ENCODE data around the gene RAD9A. TPM values are rescaled to one million over a fixed set of nuclear protein-coding genes. Genes with fewer than 3 reads are reported as not detected.

Gene RAD9A
- total and polyA plus RNA-seq, 3 experiments from 2014 or later = 9.4 to 38.8 (median 36.8) TPM

- peaks cover 61% of the 10 kb centered on the region for H3K4me1 ChIP-seq (ENCODE audit: insufficient read depth, low read length)
- POLR2A ChIA-PET = interaction anchor here (1.2 to 10.1 kb wide), 21 partner anchors 10 to 198 kb away, joined by 3 to 203 read pairs (median 17); partner anchors contain the start of genes AIP, CARNS1, GPR152 and PITPNM1
- Mint-ChIP-seq H3K27me3 (peaks cover 0 to 1% of the 10 kb centered on the region in 2 donors), H3K36me3 (peaks cover 0 to 41% (median 4%) of the 10 kb centered on the region in 3 donors), H3K4me1 (peaks cover 48 to 82% (median 56%) of the 10 kb centered on the region in 3 donors), H3K27ac (peak overlapping the region; percentile 69 to 97 (median 93)), H3K9me3 (peaks cover 0 to 2% (median 0%) of the 10 kb centered on the region in 5 donors), H3K4me3 (peak overlapping the region; percentile 96 to 99 (median 98))
- peak overlapping the region; percentile 95 for H3K4me3 ChIP-seq (ENCODE audit: low read length)
- H3K36me3 ChIP-seq (ENCODE audit: insufficient read depth, low read length) = peaks cover 16% of the 10 kb centered on the region
- H3K27me3 ChIP-seq (ENCODE audit: insufficient read depth, low read length, poor library complexity, severe bottlenecking) = no peaks in the 10 kb centered on the region
- no peaks in the 10 kb centered on the region for H3K9me3 ChIP-seq (ENCODE audit: low read length)
- CTCF ChIA-PET = interaction anchor here (0.6 to 5.5 kb wide), 24 partner anchors 8 to 149 kb away, joined by 3 to 59 read pairs (median 5); partner anchors contain the start of genes AIP, CLCF1, PITPNM1 and POLD4
- no peak for DNase-seq
- H3K27ac ChIP-seq (ENCODE audit: low read depth, low read length) = peak overlapping the region; percentile 79
Observed at GRCh38 chr11:67437809-67438157, 46.0 kb downstream of the RAD9A start.

- Histone ChIP-seq H3K27ac (ENCODE audit: low read depth, low read length) (peak overlapping the region; percentile 79), H3K9me3 (ENCODE audit: low read length) (no peaks in the 10 kb centered on the region), H3K4me3 (ENCODE audit: low read length) (peak overlapping the region; percentile 95), H3K27me3 (ENCODE audit: insufficient read depth, low read length, poor library complexity, severe bottlenecking) (no peaks in the 10 kb centered on the region), H3K4me1 (ENCODE audit: insufficient read depth, low read length) (peaks cover 56% of the 10 kb centered on the region), H3K36me3 (ENCODE audit: insufficient read depth, low read length) (peaks cover 11% of the 10 kb centered on the region)
- Mint-ChIP-seq H3K9me3 (peaks cover 0 to 2% (median 0%) of the 10 kb centered on the region in 5 donors), H3K27ac (peak overlapping the region; percentile 93 to 99 (median 94)), H3K36me3 (peaks cover 0 to 35% (median 4%) of the 10 kb centered on the region in 3 donors), H3K27me3 (peaks cover 0 to 1% of the 10 kb centered on the region in 2 donors), H3K4me1 (peaks cover 46 to 78% (median 53%) of the 10 kb centered on the region in 3 donors), H3K4me3 (peak overlapping the region; percentile 96 to 99 (median 98))
- peak; percentile 70 to 87 (median 76) for DNase-seq
- ChIA-PET POLR2A (interaction anchor here (0.5 to 10.1 kb wide), 21 partner anchors 10 to 199 kb away, joined by 3 to 203 read pairs (median 17); partner anchors contain the start of genes AIP, CARNS1, GPR152 and POLD4), CTCF (interaction anchor here (0.6 to 5.5 kb wide), 21 partner anchors 10 to 150 kb away, joined by 3 to 59 read pairs (median 5); partner anchors contain the start of genes AIP, CLCF1, PITPNM1 and POLD4)
Observed at GRCh38 chr11:67438158-67438902, 46.5 kb downstream of the RAD9A start.

GRCh38 chr11:67439321-67440228 lies 47.8 kb downstream of the RAD9A start:
- CTCF ChIA-PET = interaction anchor here (0.7 to 5.5 kb wide), 8 partner anchors 8 to 83 kb away, joined by 3 to 59 read pairs (median 8); partner anchors contain the start of genes PITPNM1, PPP1CA, TBC1D10C and TMEM134
- Mint-ChIP-seq H3K27me3 (peaks cover 0 to 1% of the 10 kb centered on the region in 2 donors), H3K4me1 (peaks cover 46 to 77% (median 46%) of the 10 kb centered on the region in 3 donors), H3K9me3 (peaks cover 0 to 2% (median 0%) of the 10 kb centered on the region in 5 donors), H3K27ac (peak overlapping the region; percentile 89 to 99 (median 94)), H3K4me3 (peak overlapping the region; percentile 96 to 99 (median 98)), H3K36me3 (peaks cover 0 to 26% (median 4%) of the 10 kb centered on the region in 3 donors)
- peak in 2 of 5 donors; percentile 32 to 44 for DNase-seq
- Histone ChIP-seq H3K27me3 (ENCODE audit: insufficient read depth, low read length, poor library complexity, severe bottlenecking) (no peaks in the 10 kb centered on the region), H3K4me3 (ENCODE audit: low read length) (peak overlapping the region; percentile 95), H3K4me1 (ENCODE audit: insufficient read depth, low read length) (peaks cover 53% of the 10 kb centered on the region), H3K36me3 (ENCODE audit: insufficient read depth, low read length) (peaks cover 11% of the 10 kb centered on the region), H3K9me3 (ENCODE audit: low read length) (no peaks in the 10 kb centered on the region), H3K27ac (ENCODE audit: low read depth, low read length) (peak overlapping the region; percentile 24)
- POLR2A ChIA-PET = interaction anchor here (0.7 to 10.1 kb wide), 6 partner anchors 12 to 48 kb away, joined by 3 to 203 read pairs (median 15); partner anchors contain the start of genes PPP1CA, RAD9A, RPS6KB2 and TBC1D10C

GRCh38 chr11:67440229-67441097 lies 48.7 kb downstream of the RAD9A start:
- Mint-ChIP-seq H3K27ac (peak overlapping the region; percentile 89 to 99 (median 94)), H3K9me3 (peaks cover 0 to 2% (median 0%) of the 10 kb centered on the region in 5 donors), H3K27me3 (peaks cover 0 to 1% of the 10 kb centered on the region in 2 donors), H3K4me1 (peaks cover 50 to 77% (median 50%) of the 10 kb centered on the region in 3 donors), H3K36me3 (peaks cover 0 to 20% (median under 1%) of the 10 kb centered on the region in 3 donors), H3K4me3 (peak overlapping the region; percentile 79 to 99 (median 98))
- POLR2A ChIA-PET = interaction anchor here (0.7 to 1.0 kb wide), 2 partner anchors 25 to 44 kb away, joined by 3 read pairs; no protein-coding TSS in a partner anchor
- CTCF ChIA-PET = interaction anchor here (0.9 to 5.5 kb wide), 4 partner anchors 28 to 66 kb away, joined by 3 to 59 read pairs (median 3); partner anchors contain the start of genes PPP1CA and TBC1D10C
- peaks cover 53% of the 10 kb centered on the region for H3K4me1 ChIP-seq (ENCODE audit: insufficient read depth, low read length)
- H3K27ac ChIP-seq (ENCODE audit: low read depth, low read length) = no peak overlapping the region
- H3K36me3 ChIP-seq (ENCODE audit: insufficient read depth, low read length) = peaks cover 5% of the 10 kb centered on the region
- DNase-seq = peak in 1 of 5 donors; percentile 39
- no peaks in the 10 kb centered on the region for H3K9me3 ChIP-seq (ENCODE audit: low read length)
- H3K27me3 ChIP-seq (ENCODE audit: insufficient read depth, low read length, poor library complexity, severe bottlenecking) = no peaks in the 10 kb centered on the region
- H3K4me3 ChIP-seq (ENCODE audit: low read length) = no peak overlapping the region

- peaks cover 0 to 1% of the 10 kb centered on the region in 2 donors for H3K27me3 Mint-ChIP-seq
- Histone ChIP-seq H3K4me3 (ENCODE audit: low read length) (no peak overlapping the region), H3K27ac (ENCODE audit: low read depth, low read length) (no peak overlapping the region)
Observed at GRCh38 chr11:67441098-67441563, 49.3 kb downstream of the RAD9A start.

GRCh38 chr11:67441731-67442351 lies 50.1 kb downstream of the RAD9A start:
- peaks cover 0 to 10% (median 0%) of the 10 kb centered on the region in 3 donors for H3K36me3 Mint-ChIP-seq
- ChIA-PET POLR2A (interaction anchor here (1.0 kb wide), 1 partner anchor 23 kb away, joined by 3 read pairs; no protein-coding TSS in a partner anchor), CTCF (interaction anchor here (0.8 to 0.9 kb wide), 3 partner anchors 26 to 51 kb away, joined by 3 to 5 read pairs (median 3); partner anchors contain the start of gene PPP1CA)
- Histone ChIP-seq H3K36me3 (ENCODE audit: insufficient read depth, low read length) (no peaks in the 10 kb centered on the region), H3K9me3 (ENCODE audit: low read length) (no peaks in the 10 kb centered on the region), H3K4me3 (ENCODE audit: low read length) (no peak overlapping the region), H3K27me3 (ENCODE audit: insufficient read depth, low read length, poor library complexity, severe bottlenecking) (no peaks in the 10 kb centered on the region), H3K4me1 (ENCODE audit: insufficient read depth, low read length) (peaks cover 57% of the 10 kb centered on the region), H3K27ac (ENCODE audit: low read depth, low read length) (no peak overlapping the region)
- peak in 2 of 5 donors; percentile 47 to 62 for DNase-seq
- H3K27me3 Mint-ChIP-seq = peaks cover 0 to 1% of the 10 kb centered on the region in 2 donors
- H3K4me3 Mint-ChIP-seq = peak overlapping the region; percentile 33 to 79 (median 65)
- peaks cover 55 to 80% (median 60%) of the 10 kb centered on the region in 3 donors for H3K4me1 Mint-ChIP-seq
- peaks cover 0 to 2% (median 0%) of the 10 kb centered on the region in 5 donors for H3K9me3 Mint-ChIP-seq
- peak overlapping the region; percentile 74 to 97 (median 89) for H3K27ac Mint-ChIP-seq

More at GRCh38 chr11:67441098-67441563, 49.3 kb downstream of the RAD9A start:
- peaks cover 0 to 2% (median 0%) of the 10 kb centered on the region in 5 donors for H3K9me3 Mint-ChIP-seq
- no peaks in the 10 kb centered on the region for H3K9me3 ChIP-seq (ENCODE audit: low read length)
- H3K36me3 ChIP-seq (ENCODE audit: insufficient read depth, low read length) = no peaks in the 10 kb centered on the region
- POLR2A ChIA-PET = interaction anchor here (0.6 to 1.0 kb wide), 2 partner anchors 24 to 48 kb away, joined by 3 to 4 read pairs; no protein-coding TSS in a partner anchor
- H3K4me1 ChIP-seq (ENCODE audit: insufficient read depth, low read length) = peaks cover 54% of the 10 kb centered on the region
- H3K36me3 Mint-ChIP-seq = peaks cover 0 to 15% (median 0%) of the 10 kb centered on the region in 3 donors
- peaks cover 52 to 79% (median 56%) of the 10 kb centered on the region in 3 donors for H3K4me1 Mint-ChIP-seq
- peak overlapping the region; percentile 77 to 97 (median 87) for H3K27ac Mint-ChIP-seq
- H3K27me3 ChIP-seq (ENCODE audit: insufficient read depth, low read length, poor library complexity, severe bottlenecking) = no peaks in the 10 kb centered on the region
- peak in 2 of 5 donors; percentile 25 to 43 for DNase-seq
- H3K4me3 Mint-ChIP-seq = peak overlapping the region in 5 of 7 donors; percentile 30 to 99 (median 73)
- CTCF ChIA-PET = interaction anchor here (0.8 to 5.5 kb wide), 5 partner anchors 27 to 65 kb away, joined by 3 to 59 read pairs (median 3); partner anchors contain the start of genes PPP1CA and TBC1D10C

All from CD8-positive, alpha-beta memory T cell (primary cell).